ENCODE data around the gene ELMO3. TPM values are rescaled to one million over a fixed set of nuclear protein-coding genes. Genes with fewer than 3 reads are reported as not detected.
A peak's percentile ranks its signal among the peaks of the same experiment; 100 is the strongest.

ELMO3 gene
- total RNA-seq, 6 experiments from 2014 or later: 1.8 to 8.0 (median 4.6) TPM

- no peaks in the 10 kb centered on the region for H3K36me3 ChIP-seq
- DNase-seq (peak; percentile 88 to 94 (median 89)), ATAC-seq (peak; percentile 59 to 64 (median 60))
- H3K4me3 ChIP-seq: peak within 1 kb of the TSS; percentile 35 to 56 (median 43)
- no peaks in the 10 kb centered on the region for H3K9me3 ChIP-seq
- WGBS (ENCODE audit: insufficient coverage, low coverage, low lambda C conversion rate, missing lambda C conversion rate): 2% methylated on average over 8 of the region's 50 CpGs
- no peaks in the 10 kb centered on the region for H3K27me3 ChIP-seq
- peak within 1 kb of the TSS; percentile 70 to 89 (median 77) for H3K27ac ChIP-seq
- H3K4me1 ChIP-seq: peaks cover 0 to 28% (median 7%) of the 10 kb centered on the region in 4 donors
- TF ChIP-seq POLR2A (IDR thresholded peaks at IDR 0.05) (peak; percentile 58), CTCF (IDR thresholded peaks at IDR 0.05) (no peak)
- intact Hi-C loops (cut with DNase I): no loop called here
Observed at GRCh38 chr16:67170168-67170948, 28.6 kb upstream of the ELMO3 start, which contains the start of gene NOL3. NOL3 (plus strand) TSS chr16:67170538.

- Histone ChIP-seq H3K4me1 (peaks cover 0 to 28% (median 7%) of the 10 kb centered on the region in 4 donors), H3K27me3 (no peaks in the 10 kb centered on the region), H3K4me3 (peak overlapping the region; percentile 35 to 56 (median 43)), H3K36me3 (no peaks in the 10 kb centered on the region), H3K9me3 (no peaks in the 10 kb centered on the region), H3K27ac (peak overlapping the region; percentile 70 to 89 (median 77))
- DNase-seq (no peak), ATAC-seq (peak in 3 of 4 donors; percentile 3 to 4 (median 4))
- no peak for TF ChIP-seq POLR2A (IDR thresholded peaks at IDR 0.05)
- no peak for TF ChIP-seq CTCF (IDR thresholded peaks at IDR 0.05)
- intact Hi-C loops (cut with DNase I): no loop called here
- WGBS (ENCODE audit: insufficient coverage, low coverage, low lambda C conversion rate, missing lambda C conversion rate): 27% methylated on average over 3 of the region's 14 CpGs
Observed at GRCh38 chr16:67170949-67171649, 27.8 kb upstream of the ELMO3 start.

- H3K27me3 ChIP-seq: no peaks in the 10 kb centered on the region
- ATAC-seq (no peak), DNase-seq (no peak)
- intact Hi-C loops (cut with DNase I): no loop called here
- H3K4me3 ChIP-seq: peak overlapping the region; percentile 46 to 48 (median 47)
- 94% methylated on average over 1 of the region's 1 CpG for WGBS (ENCODE audit: insufficient coverage, low coverage, low lambda C conversion rate, missing lambda C conversion rate)
- H3K27ac ChIP-seq: peak overlapping the region; percentile 63 to 76 (median 71)
- no peak for TF ChIP-seq CTCF (IDR thresholded peaks at IDR 0.05)
- TF ChIP-seq POLR2A (IDR thresholded peaks at IDR 0.05): no peak
- peaks cover 0 to 37% (median 7%) of the 10 kb centered on the region in 4 donors for H3K4me1 ChIP-seq
- no peaks in the 10 kb centered on the region for H3K36me3 ChIP-seq
- H3K9me3 ChIP-seq: no peaks in the 10 kb centered on the region
Observed at GRCh38 chr16:67173323-67173722, 25.6 kb upstream of the ELMO3 start.

- DNase-seq: peak; percentile 92 to 96 (median 96)
- peak overlapping the region; percentile 46 to 48 (median 47) for H3K4me3 ChIP-seq
Observed at GRCh38 chr16:67173808-67174705, 24.9 kb upstream of the ELMO3 start.

More at GRCh38 chr16:67173808-67174705, 24.9 kb upstream of the ELMO3 start:
- no peaks in the 10 kb centered on the region for H3K36me3 ChIP-seq
- H3K4me1 ChIP-seq: peaks cover 0 to 43% (median 10%) of the 10 kb centered on the region in 4 donors
- intact Hi-C loops (cut with DNase I): no loop called here
- no peaks in the 10 kb centered on the region for H3K9me3 ChIP-seq
- H3K27ac ChIP-seq: peak overlapping the region; percentile 63 to 76 (median 71)
- peak; percentile 62 to 86 (median 82) for ATAC-seq
- H3K27me3 ChIP-seq: no peaks in the 10 kb centered on the region
- under 1% methylated on average over 8 of the region's 71 CpGs for WGBS (ENCODE audit: insufficient coverage, low coverage, low lambda C conversion rate, missing lambda C conversion rate)
- TF ChIP-seq CTCF (IDR thresholded peaks at IDR 0.05) (peak; percentile 23 to 51 (median 34)), POLR2A (IDR thresholded peaks at IDR 0.05) (peak; percentile 86)
